HUES64 (cell line): ENCODE results near the gene OR7C2. TPM values are rescaled to one million over a fixed set of nuclear protein-coding genes. Genes with fewer than 3 reads are reported as not detected.
"Not testable (repeated sequence)": the region's sequence is repeated elsewhere in the genome, so short reads cannot be mapped to it uniquely, and the experiment has no call there.

Source experiments
- H3K27ac ChIP-seq: 2 replicates; pipeline ENCODE4 v1.7.0; 2013; ENCODE audit warnings: low read depth, low read length, inconsistent platforms
- H3K27me3 ChIP-seq: 2 replicates; pipeline ENCODE4 v1.6.1; 2013; ENCODE audit warnings: mild to moderate bottlenecking, low read length; ENCODE audit not compliant: insufficient read depth
- H3K36me3 ChIP-seq: 2 replicates; pipeline ENCODE4 v1.6.1; 2013; ENCODE audit warnings: mild to moderate bottlenecking, low read length; ENCODE audit not compliant: insufficient read depth
- H3K4me1 ChIP-seq: 2 replicates; pipeline ENCODE4 v1.6.1; 2013; ENCODE audit warnings: mild to moderate bottlenecking, low read length, moderate library complexity; ENCODE audit not compliant: insufficient read depth
- H3K4me3 ChIP-seq: 2 replicates; pipeline ENCODE4 v1.5.1; 2013; ENCODE audit warnings: mild to moderate bottlenecking, low read length, moderate library complexity
- H3K9ac ChIP-seq: 2 replicates; pipeline ENCODE4 v1.6.1; 2013; ENCODE audit warnings: mild to moderate bottlenecking, low read depth, low read length
- H3K9me3 ChIP-seq: 2 replicates; pipeline ENCODE4 v1.6.1; 2013; ENCODE audit warnings: low read depth, low read length; ENCODE audit not compliant: insufficient read depth
- WGBS: fragments of 150-250, 120-280 bp; methylation state at CpG from one replicate; pipeline ENCODE4 v1.1.7; 2013; ENCODE audit warnings: missing lambda C conversion rate; 5-methylcytosine and 5-hydroxymethylcytosine counted together
- polyA plus RNA-seq, 2 experiments: library from polyadenylated mRNA; stranded (reverse); fragments of 50-300 nt; gene quantifications; one replicate each; pipeline ENCODE4 v1.2.3, GENCODE V29; 2013

OR7C2 gene
- polyA plus RNA-seq (2013, experiment 1 of 2), result not detected
- polyA plus RNA-seq (2013, experiment 2 of 2), result not detected

GRCh38 chr19:14941189-14941588 is at the start of gene OR7C2:
OR7C2 (plus strand) TSS chr19:14941489; CDS start chr19:14941489, 0 bp downstream.
- 84% methylated on average over 6 of the region's 6 CpGs for WGBS
- Histone ChIP-seq H3K27me3 (no peaks in the 10 kb centered on the region), H3K4me1 (no peaks in the 10 kb centered on the region), H3K9me3 (peaks cover 62% of the 10 kb centered on the region), H3K36me3 (no peaks in the 10 kb centered on the region), H3K9ac (no peak within 1 kb of the TSS), H3K27ac (no peak within 1 kb of the TSS), H3K4me3 (no peak within 1 kb of the TSS)

- Histone ChIP-seq H3K9me3 (peaks cover 87% of the 10 kb centered on the region), H3K4me3 (no peak overlapping the region), H3K27ac (no peak overlapping the region), H3K36me3 (no peaks in the 10 kb centered on the region), H3K4me1 (no peaks in the 10 kb centered on the region), H3K9ac (no peak overlapping the region), H3K27me3 (no peaks in the 10 kb centered on the region)
- WGBS, result 0% methylated on average over 1 of the region's 2 CpGs
Observed at GRCh38 chr19:14901675-14902260, 39.5 kb upstream of the OR7C2 start.

- WGBS, result 81% methylated on average over 4 of the region's 4 CpGs
- H3K4me3 ChIP-seq, result no peak overlapping the region
- peaks cover 81% of the 10 kb centered on the region for H3K9me3 ChIP-seq
- H3K36me3 ChIP-seq, result no peaks in the 10 kb centered on the region
- H3K4me1 ChIP-seq, result no peaks in the 10 kb centered on the region
- no peak overlapping the region for H3K27ac ChIP-seq
- no peaks in the 10 kb centered on the region for H3K27me3 ChIP-seq
- H3K9ac ChIP-seq, result no peak overlapping the region
Observed at GRCh38 chr19:14906711-14907110, 34.6 kb upstream of the OR7C2 start.

GRCh38 chr19:14915116-14915515 is 26.2 kb upstream of the OR7C2 start:
- no peak overlapping the region for H3K4me3 ChIP-seq
- peaks cover 86% of the 10 kb centered on the region for H3K9me3 ChIP-seq
- no peaks in the 10 kb centered on the region for H3K4me1 ChIP-seq
- 81% methylated on average over 6 of the region's 6 CpGs for WGBS
- no peak overlapping the region for H3K27ac ChIP-seq
- H3K27me3 ChIP-seq, result no peaks in the 10 kb centered on the region
- no peak overlapping the region for H3K9ac ChIP-seq
- H3K36me3 ChIP-seq, result no peaks in the 10 kb centered on the region

GRCh38 chr19:14916848-14917247 is 24.4 kb upstream of the OR7C2 start:
- Histone ChIP-seq H3K36me3 (no peaks in the 10 kb centered on the region), H3K27ac (no peak overlapping the region), H3K9me3 (peaks cover 88% of the 10 kb centered on the region), H3K4me3 (no peak overlapping the region), H3K4me1 (no peaks in the 10 kb centered on the region), H3K27me3 (no peaks in the 10 kb centered on the region), H3K9ac (no peak overlapping the region)
- 74% methylated on average over 5 of the region's 5 CpGs for WGBS

- WGBS, result 43% methylated on average over 1 of the region's 1 CpG
- no peak overlapping the region for H3K9ac ChIP-seq
- no peaks in the 10 kb centered on the region for H3K36me3 ChIP-seq
- no peak overlapping the region for H3K4me3 ChIP-seq
- H3K4me1 ChIP-seq, result no peaks in the 10 kb centered on the region
- no peaks in the 10 kb centered on the region for H3K27me3 ChIP-seq
- H3K27ac ChIP-seq, result no peak overlapping the region
- H3K9me3 ChIP-seq, result peaks cover 61% of the 10 kb centered on the region
Observed at GRCh38 chr19:14933506-14933905, 7.8 kb upstream of the OR7C2 start.

- Histone ChIP-seq H3K4me1 (no peaks in the 10 kb centered on the region), H3K36me3 (no peaks in the 10 kb centered on the region), H3K9ac (no peak overlapping the region), H3K27me3 (no peaks in the 10 kb centered on the region), H3K4me3 (no peak overlapping the region), H3K9me3 (peaks cover 57% of the 10 kb centered on the region), H3K27ac (no peak overlapping the region)
- WGBS, result 83% methylated on average over 6 of the region's 6 CpGs
Observed at GRCh38 chr19:14940266-14940665, 1.0 kb upstream of the OR7C2 start.

- Histone ChIP-seq H3K36me3 (no peaks in the 10 kb centered on the region), H3K9me3 (peaks cover 75% of the 10 kb centered on the region), H3K27ac (no peak overlapping the region), H3K4me3 (no peak overlapping the region), H3K27me3 (no peaks in the 10 kb centered on the region), H3K9ac (no peak overlapping the region), H3K4me1 (no peaks in the 10 kb centered on the region)
- WGBS, result 57% methylated on average over 3 of the region's 4 CpGs
Observed at GRCh38 chr19:14943601-14944000, 2.3 kb downstream of the OR7C2 start.

GRCh38 chr19:14944456-14944855 is 3.2 kb downstream of the OR7C2 start:
- no peak overlapping the region for H3K4me3 ChIP-seq
- 60% methylated on average over 1 of the region's 1 CpG for WGBS
- peaks cover 69% of the 10 kb centered on the region for H3K9me3 ChIP-seq
- no peak overlapping the region for H3K9ac ChIP-seq
- no peak overlapping the region for H3K27ac ChIP-seq
- H3K36me3 ChIP-seq, result no peaks in the 10 kb centered on the region
- no peaks in the 10 kb centered on the region for H3K27me3 ChIP-seq
- H3K4me1 ChIP-seq, result no peaks in the 10 kb centered on the region

GRCh38 chr19:14949413-14949812 is 8.1 kb downstream of the OR7C2 start:
- H3K27ac ChIP-seq, H3K36me3 ChIP-seq, H3K4me1 ChIP-seq, H3K9ac ChIP-seq, H3K27me3 ChIP-seq, H3K4me3 ChIP-seq: not testable (repeated sequence)
- WGBS, result 84% methylated on average over 10 of the region's 10 CpGs
- peaks cover 65% of the 10 kb centered on the region for H3K9me3 ChIP-seq

- no peak overlapping the region for H3K4me3 ChIP-seq
- WGBS, result 74% methylated on average over 8 of the region's 8 CpGs
- H3K27me3 ChIP-seq, result no peaks in the 10 kb centered on the region
- H3K27ac ChIP-seq, result no peak overlapping the region
- no peaks in the 10 kb centered on the region for H3K36me3 ChIP-seq
- no peak overlapping the region for H3K9ac ChIP-seq
- no peaks in the 10 kb centered on the region for H3K4me1 ChIP-seq
- peaks cover 65% of the 10 kb centered on the region for H3K9me3 ChIP-seq
Observed at GRCh38 chr19:14949876-14950275, 8.6 kb downstream of the OR7C2 start.

GRCh38 chr19:14950421-14950820 is 9.1 kb downstream of the OR7C2 start:
- no peaks in the 10 kb centered on the region for H3K4me1 ChIP-seq

More at GRCh38 chr19:14950421-14950820, 9.1 kb downstream of the OR7C2 start:
- no peak overlapping the region for H3K4me3 ChIP-seq
- H3K9ac ChIP-seq, result no peak overlapping the region
- H3K27ac ChIP-seq, result no peak overlapping the region
- H3K36me3 ChIP-seq, result no peaks in the 10 kb centered on the region
- no peaks in the 10 kb centered on the region for H3K27me3 ChIP-seq
- 100% methylated on average over 1 of the region's 1 CpG for WGBS
- peaks cover 67% of the 10 kb centered on the region for H3K9me3 ChIP-seq
